LNCaP clone FGC (cell line): ENCODE data around the gene MRPL23.

Experiments used
- DNase-seq: peaks from one replicate; pipeline ENCODE4 v3.0.0-alpha.2; 2011; ENCODE audit warnings: low read depth
- H3K4me3 ChIP-seq: 2 replicates; pipeline ENCODE4 v1.5.1; 2011; ENCODE audit warnings: mild to moderate bottlenecking, low read depth, low read length, control low read depth
- TF ChIP-seq, protein P1 (sequence below): IDR thresholded peaks from 2 replicates; pipeline ENCODE4 v1.5.1; 2012; ENCODE audit warnings: mild to moderate bottlenecking; ENCODE audit not compliant: control insufficient read depth, insufficient read depth; ENCODE audit errors: extremely low read depth

The MRPL23 gene

GRCh38 chr11:1990872-1991578 is 43.9 kb downstream of the MRPL23 start:
- H3K4me3 ChIP-seq: no peak overlapping the region
- no peak for DNase-seq
- TF ChIP-seq, protein P1, sequence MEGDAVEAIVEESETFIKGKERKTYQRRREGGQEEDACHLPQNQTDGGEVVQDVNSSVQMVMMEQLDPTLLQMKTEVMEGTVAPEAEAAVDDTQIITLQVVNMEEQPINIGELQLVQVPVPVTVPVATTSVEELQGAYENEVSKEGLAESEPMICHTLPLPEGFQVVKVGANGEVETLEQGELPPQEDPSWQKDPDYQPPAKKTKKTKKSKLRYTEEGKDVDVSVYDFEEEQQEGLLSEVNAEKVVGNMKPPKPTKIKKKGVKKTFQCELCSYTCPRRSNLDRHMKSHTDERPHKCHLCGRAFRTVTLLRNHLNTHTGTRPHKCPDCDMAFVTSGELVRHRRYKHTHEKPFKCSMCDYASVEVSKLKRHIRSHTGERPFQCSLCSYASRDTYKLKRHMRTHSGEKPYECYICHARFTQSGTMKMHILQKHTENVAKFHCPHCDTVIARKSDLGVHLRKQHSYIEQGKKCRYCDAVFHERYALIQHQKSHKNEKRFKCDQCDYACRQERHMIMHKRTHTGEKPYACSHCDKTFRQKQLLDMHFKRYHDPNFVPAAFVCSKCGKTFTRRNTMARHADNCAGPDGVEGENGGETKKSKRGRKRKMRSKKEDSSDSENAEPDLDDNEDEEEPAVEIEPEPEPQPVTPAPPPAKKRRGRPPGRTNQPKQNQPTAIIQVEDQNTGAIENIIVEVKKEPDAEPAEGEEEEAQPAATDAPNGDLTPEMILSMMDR: no peak

DNA sequence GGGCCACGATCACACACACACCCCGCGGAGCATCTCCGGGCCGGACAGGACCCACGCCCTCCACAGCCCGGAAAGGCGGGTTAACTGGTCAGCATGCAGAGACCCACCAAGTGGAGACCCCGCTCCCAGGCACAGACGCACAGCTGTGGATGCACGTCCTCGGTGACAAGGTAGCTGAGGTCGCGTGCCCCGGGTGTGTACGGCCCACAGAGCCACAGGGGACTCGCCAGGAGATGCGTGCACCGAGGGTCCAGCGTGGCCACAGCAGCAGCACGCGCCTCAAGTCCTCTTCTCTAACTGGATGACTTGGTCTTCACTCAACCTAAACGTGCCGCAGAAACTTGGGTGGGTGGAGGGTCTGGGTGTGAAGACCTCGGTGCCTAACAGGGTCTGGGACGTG is 45.0 kb downstream of the MRPL23 start:
- TF ChIP-seq, protein P1: no peak
- no peak for DNase-seq
- no peak overlapping the region for H3K4me3 ChIP-seq

DNA sequence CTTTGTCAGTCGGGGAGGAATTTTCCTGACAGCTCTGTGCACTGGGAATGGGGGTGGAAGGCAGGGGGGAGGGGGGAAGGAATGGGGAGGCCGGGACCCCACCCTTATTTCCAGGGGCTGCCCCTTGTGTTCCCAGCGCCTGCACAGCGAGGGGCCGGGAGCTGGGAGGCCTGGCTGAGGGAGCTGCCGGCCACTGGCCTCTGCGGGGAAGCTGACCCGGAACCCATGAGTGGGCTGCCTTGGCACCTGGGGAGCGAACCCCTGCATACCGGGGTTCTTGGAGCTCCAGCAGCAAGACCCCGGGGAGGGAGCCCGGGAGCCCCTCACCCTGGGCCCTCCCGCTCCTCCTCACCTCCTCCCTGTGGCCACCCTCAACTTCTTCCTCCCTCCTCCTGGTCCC is 47.0 kb downstream of the MRPL23 start:
- H3K4me3 ChIP-seq: no peak overlapping the region
- DNase-seq: no peak
- TF ChIP-seq, protein P1: no peak

- TF ChIP-seq, protein P1: no peak
- no peak within 1 kb of the TSS for H3K4me3 ChIP-seq
- no peak for DNase-seq
Measured at GRCh38 chr11:1997755-1998154, 50.6 kb downstream of the MRPL23 start, which contains the start of gene H19. H19 (minus strand) TSS chr11:1997842.

- DNase-seq: no peak
- TF ChIP-seq, protein P1: no peak
- no peak overlapping the region for H3K4me3 ChIP-seq
Measured at GRCh38 chr11:1998290-1998689, 51.2 kb downstream of the MRPL23 start.

DNA sequence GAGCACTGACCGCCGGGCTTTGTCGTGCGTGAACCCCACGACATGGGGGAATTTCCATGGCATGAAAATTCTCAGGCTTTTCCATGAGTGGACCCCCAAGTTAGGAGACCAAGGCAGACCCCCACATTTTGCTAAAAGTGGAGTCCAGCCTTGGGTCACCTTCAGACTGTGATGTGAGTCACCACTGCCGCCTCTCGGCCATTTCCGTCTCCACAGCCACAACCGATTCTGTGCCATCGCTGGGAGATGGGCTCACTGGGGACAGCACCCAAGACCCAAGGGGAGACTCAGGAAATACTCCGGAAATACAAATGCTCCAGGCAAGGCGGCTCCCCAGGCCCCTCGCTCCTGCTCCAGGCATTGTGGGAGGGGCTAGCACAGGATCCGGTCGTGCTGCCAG is 51.7 kb downstream of the MRPL23 start:
- TF ChIP-seq, protein P1: no peak
- no peak for DNase-seq
- H3K4me3 ChIP-seq: no peak overlapping the region
